K562 (cell line): Measurements from ENCODE around the gene ZNF718.

Experiments
- CBX3 ChIP-seq, 2 experiments: IDR thresholded peaks; 1 replicate in 1 of 2; 2 replicates in 1 of 2; pipeline ENCODE4 v1.6.1; 2012; ENCODE audit warnings: inconsistent platforms in 2 of 2, low read length in 2 of 2, borderline replicate concordance in 1 of 2, control low read depth in 1 of 2
- SMAD1 ChIP-seq: fragments of 150-350 bp; IDR thresholded peaks from 2 replicates; pipeline ENCODE4 v1.6.1; 2014; ENCODE audit warnings: low read length, low read depth; ENCODE audit not compliant: partially characterized antibody
- SMARCB1 ChIP-seq: IDR thresholded peaks from 2 replicates; pipeline ENCODE4 v1.6.1; 2011; ENCODE audit warnings: improper control_type of control experiment, low read depth; ENCODE audit not compliant: insufficient read length
- STAT5B ChIP-seq: fragments of 250-450 bp; sonication (Bioruptor Pico); IDR thresholded peaks from 2 replicates; pipeline ENCODE4 v1.8.0; 2021; ENCODE audit warnings: mild to moderate bottlenecking, inconsistent platforms
- TAF1 ChIP-seq: IDR thresholded peaks from 2 replicates; pipeline ENCODE4 v1.6.1; 2011; ENCODE audit warnings: mild to moderate bottlenecking, low read length, moderate library complexity; ENCODE audit not compliant: insufficient read depth, control insufficient read depth, severe bottlenecking; ENCODE audit errors: extremely low read depth
- TRIM24 ChIP-seq, 2 experiments: fragments of 450-650 bp; IDR thresholded peaks; 2 replicates each; pipeline ENCODE4 v1.6.1; 2016
- ZNF324 ChIP-seq: fragments of 250-450 bp; sonication (Bioruptor Pico); IDR thresholded peaks from 2 replicates; pipeline ENCODE4 v1.4.0; 2020; ENCODE audit warnings: mild to moderate bottlenecking
- TF ChIP-seq, protein P1 (sequence below), 3 experiments: IDR thresholded peaks in 2 of 3; conservative IDR thresholded peaks in 1 of 3; 2 replicates each; pipeline ENCODE4 v1.5.1; 2011 to 2012; ENCODE audit warnings: low read length in 3 of 3, mild to moderate bottlenecking in 3 of 3, control low read depth in 2 of 3, improper control_type of control experiment in 1 of 3, inconsistent platforms in 1 of 3, low read depth in 1 of 3, mixed read lengths in 1 of 3, moderate library complexity in 1 of 3; ENCODE audit not compliant: insufficient read depth in 2 of 3
- TF ChIP-seq, protein P2 (sequence below): sonication (generic); formaldehyde crosslinking; IDR thresholded peaks from 2 replicates; pipeline ENCODE4 v1.4.0; 2020; ENCODE audit warnings: mild to moderate bottlenecking, missing genetic modification reagents
- TF ChIP-seq, protein P3 (sequence below): fragments of 250-450 bp; sonication (Bioruptor Pico); IDR thresholded peaks from 2 replicates; pipeline ENCODE4 v1.4.0; 2020

GRCh38 chr4:146621-147020, 22.3 kb downstream of the ZNF718 start:
- TF ChIP-seq, protein P1, sequence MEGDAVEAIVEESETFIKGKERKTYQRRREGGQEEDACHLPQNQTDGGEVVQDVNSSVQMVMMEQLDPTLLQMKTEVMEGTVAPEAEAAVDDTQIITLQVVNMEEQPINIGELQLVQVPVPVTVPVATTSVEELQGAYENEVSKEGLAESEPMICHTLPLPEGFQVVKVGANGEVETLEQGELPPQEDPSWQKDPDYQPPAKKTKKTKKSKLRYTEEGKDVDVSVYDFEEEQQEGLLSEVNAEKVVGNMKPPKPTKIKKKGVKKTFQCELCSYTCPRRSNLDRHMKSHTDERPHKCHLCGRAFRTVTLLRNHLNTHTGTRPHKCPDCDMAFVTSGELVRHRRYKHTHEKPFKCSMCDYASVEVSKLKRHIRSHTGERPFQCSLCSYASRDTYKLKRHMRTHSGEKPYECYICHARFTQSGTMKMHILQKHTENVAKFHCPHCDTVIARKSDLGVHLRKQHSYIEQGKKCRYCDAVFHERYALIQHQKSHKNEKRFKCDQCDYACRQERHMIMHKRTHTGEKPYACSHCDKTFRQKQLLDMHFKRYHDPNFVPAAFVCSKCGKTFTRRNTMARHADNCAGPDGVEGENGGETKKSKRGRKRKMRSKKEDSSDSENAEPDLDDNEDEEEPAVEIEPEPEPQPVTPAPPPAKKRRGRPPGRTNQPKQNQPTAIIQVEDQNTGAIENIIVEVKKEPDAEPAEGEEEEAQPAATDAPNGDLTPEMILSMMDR (IDR thresholded peaks at IDR 0.05 in 2 of 3, conservative IDR thresholded peaks at IDR 0.05 in 1 of 3; ENCODE audit: insufficient read depth in 2 of 3, low read depth in 1 of 3, low read length in 3 of 3): no peak
- TF ChIP-seq, protein P2, sequence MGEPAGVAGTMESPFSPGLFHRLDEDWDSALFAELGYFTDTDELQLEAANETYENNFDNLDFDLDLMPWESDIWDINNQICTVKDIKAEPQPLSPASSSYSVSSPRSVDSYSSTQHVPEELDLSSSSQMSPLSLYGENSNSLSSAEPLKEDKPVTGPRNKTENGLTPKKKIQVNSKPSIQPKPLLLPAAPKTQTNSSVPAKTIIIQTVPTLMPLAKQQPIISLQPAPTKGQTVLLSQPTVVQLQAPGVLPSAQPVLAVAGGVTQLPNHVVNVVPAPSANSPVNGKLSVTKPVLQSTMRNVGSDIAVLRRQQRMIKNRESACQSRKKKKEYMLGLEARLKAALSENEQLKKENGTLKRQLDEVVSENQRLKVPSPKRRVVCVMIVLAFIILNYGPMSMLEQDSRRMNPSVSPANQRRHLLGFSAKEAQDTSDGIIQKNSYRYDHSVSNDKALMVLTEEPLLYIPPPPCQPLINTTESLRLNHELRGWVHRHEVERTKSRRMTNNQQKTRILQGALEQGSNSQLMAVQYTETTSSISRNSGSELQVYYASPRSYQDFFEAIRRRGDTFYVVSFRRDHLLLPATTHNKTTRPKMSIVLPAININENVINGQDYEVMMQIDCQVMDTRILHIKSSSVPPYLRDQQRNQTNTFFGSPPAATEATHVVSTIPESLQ (CRISPR knock-in tag): no peak
- TF ChIP-seq ZNF324 (CRISPR knock-in tag): no peak
- TF ChIP-seq SMARCB1: no peak
- TF ChIP-seq TAF1: no peak
- no peak for TF ChIP-seq STAT5B
- TF ChIP-seq CBX3 (IDR thresholded peaks at IDR 0.05; ENCODE audit: borderline replicate concordance in 1 of 2, low read length in 2 of 2): no peak
- no peak for TF ChIP-seq SMAD1
- TF ChIP-seq, protein P3, sequence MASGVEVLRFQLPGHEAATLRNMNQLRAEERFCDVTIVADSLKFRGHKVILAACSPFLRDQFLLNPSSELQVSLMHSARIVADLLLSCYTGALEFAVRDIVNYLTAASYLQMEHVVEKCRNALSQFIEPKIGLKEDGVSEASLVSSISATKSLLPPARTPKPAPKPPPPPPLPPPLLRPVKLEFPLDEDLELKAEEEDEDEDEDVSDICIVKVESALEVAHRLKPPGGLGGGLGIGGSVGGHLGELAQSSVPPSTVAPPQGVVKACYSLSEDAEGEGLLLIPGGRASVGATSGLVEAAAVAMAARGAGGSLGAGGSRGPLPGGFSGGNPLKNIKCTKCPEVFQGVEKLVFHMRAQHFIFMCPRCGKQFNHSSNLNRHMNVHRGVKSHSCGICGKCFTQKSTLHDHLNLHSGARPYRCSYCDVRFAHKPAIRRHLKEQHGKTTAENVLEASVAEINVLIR: no peak
- TF ChIP-seq TRIM24 (IDR thresholded peaks at IDR 0.05): no peak
